ENCODE data around the gene SCYGR3. TPM values are rescaled to one million over a fixed set of nuclear protein-coding genes. Genes with fewer than 3 reads are reported as not detected.

Gene SCYGR3
- total and polyA plus RNA-seq, 2 of the 8 experiments (the other 6 are each of a cell fraction or from before 2014, with no cell fraction given), result not detected

DNA sequence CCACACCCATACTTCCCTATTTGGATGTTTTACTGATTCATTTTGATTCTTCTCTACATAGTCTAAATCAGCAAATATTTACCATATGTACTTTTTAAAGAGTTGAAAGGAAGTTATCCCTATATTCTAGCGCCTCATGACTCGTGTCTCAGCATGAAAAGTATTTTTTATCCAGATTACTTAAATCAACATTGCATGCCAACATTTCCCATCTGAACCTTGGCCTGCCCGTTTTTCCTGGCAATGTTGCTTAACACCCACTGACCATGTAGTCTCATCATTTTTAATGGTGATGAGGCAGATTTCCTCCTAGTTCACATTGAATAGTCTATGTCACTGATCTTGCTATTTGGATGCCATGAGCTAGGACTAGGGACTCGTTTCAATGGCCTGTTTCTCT, 38.8 kb upstream of the SCYGR3 start:
- H3K18ac ChIP-seq (ENCODE audit: extremely low read depth, low read length), result no peak overlapping the region
- TF ChIP-seq SP4 (IDR thresholded peaks at IDR 0.05; ENCODE audit: low read length) (no peak), HDAC2 (IDR thresholded peaks at IDR 0.05; ENCODE audit: borderline replicate concordance in 1 of 2, low read depth in 2 of 2, low read length in 2 of 2) (no peak), POLR2AphosphoS5 (IDR thresholded peaks at IDR 0.05; ENCODE audit: low read depth, low read length) (no peak), EZH2 (IDR thresholded peaks at IDR 0.05; ENCODE audit: low read depth, low read length, severe bottlenecking) (no peak), CEBPB (IDR thresholded peaks at IDR 0.05; ENCODE audit: low read depth, low read length) (no peak), KDM5A (IDR thresholded peaks at IDR 0.05; ENCODE audit: low read length) (no peak), JUND (IDR thresholded peaks at IDR 0.05; ENCODE audit: low read length) (no peak), RAD21 (IDR thresholded peaks at IDR 0.05 in 1 of 2, conservative IDR thresholded peaks at IDR 0.05 in 1 of 2; ENCODE audit: low read depth in 2 of 2, low read length in 2 of 2) (no peak), SIX5 (IDR thresholded peaks at IDR 0.05; ENCODE audit: low read depth, low read length) (no peak), TBP (IDR thresholded peaks at IDR 0.05; ENCODE audit: low read depth, low read length) (no peak), TAF1 (IDR thresholded peaks at IDR 0.05; ENCODE audit: low read depth, low read length) (no peak), USF2 (IDR thresholded peaks at IDR 0.05; ENCODE audit: low read length) (no peak), SP1 (IDR thresholded peaks at IDR 0.05; ENCODE audit: low read depth, low read length) (no peak), POU5F1 (IDR thresholded peaks at IDR 0.05; ENCODE audit: low read depth, low read length) (no peak)
- no peak overlapping the region for H3K56ac ChIP-seq (replicated peaks; ENCODE audit: insufficient read length, low read depth, low read length)
- no peak overlapping the region for H4K8ac ChIP-seq (ENCODE audit: extremely low read depth, insufficient read depth, low read length)
- H2AK5ac ChIP-seq (ENCODE audit: low read depth, low read length), result no peak overlapping the region
- H3K79me2 ChIP-seq (ENCODE audit: control insufficient read depth in 1 of 2, insufficient read depth in 2 of 2, low read length in 2 of 2), result no peaks in the 10 kb centered on the region
- H3K23me2 ChIP-seq (ENCODE audit: low read depth, low read length), result no peaks in the 10 kb centered on the region
- no peak overlapping the region for H2BK120ac ChIP-seq (replicated peaks; ENCODE audit: low read depth, low read length)
- no peak overlapping the region for H2BK5ac ChIP-seq (ENCODE audit: low read depth, low read length)
- no peak overlapping the region for H3K4ac ChIP-seq (replicated peaks; ENCODE audit: insufficient read length, low read depth, low read length)
- no peak overlapping the region for H3K27ac ChIP-seq (ENCODE audit: low read depth, low read length)
- no peak overlapping the region for H3K14ac ChIP-seq (ENCODE audit: insufficient read length)
- no peak overlapping the region for H3K4me2 ChIP-seq (ENCODE audit: insufficient read depth in 1 of 2, low read depth in 2 of 2, low read length in 2 of 2)
- no peaks in the 10 kb centered on the region for H4K20me1 ChIP-seq (replicated peaks in 1 of 2; ENCODE audit: control insufficient read depth in 1 of 2, insufficient read depth in 2 of 2, low read length in 2 of 2)
- H2AFZ ChIP-seq (ENCODE audit: low read length), result no peak overlapping the region
- 94% methylated on average over 4 of the region's 4 CpGs; no CpG with 5 or more reads in 1 of the 2 experiments for WGBS, 2 experiments (ENCODE audit: extremely low coverage in 1 of 2, insufficient coverage in 1 of 2, insufficient read length in 1 of 2, insufficient replicate concordance in 2 of 2, low coverage in 1 of 2, low lambda C conversion rate in 2 of 2, missing lambda C conversion rate in 1 of 2)
- H3K9ac ChIP-seq (replicated peaks in 1 of 4; ENCODE audit: extremely low read depth in 1 of 4, low read depth in 3 of 4, low read length in 3 of 4), result no peak overlapping the region
- H4K91ac ChIP-seq (replicated peaks; ENCODE audit: insufficient read length, low read length), result no peak overlapping the region
- no peak overlapping the region for H2BK15ac ChIP-seq (ENCODE audit: low read length)
- H3K23ac ChIP-seq (ENCODE audit: insufficient read length), result no peak overlapping the region
- H4K5ac ChIP-seq (ENCODE audit: insufficient read length, low read depth, low read length), result no peak overlapping the region
- CTCF ChIA-PET (ENCODE audit: partially characterized antibody), result interaction anchor here (1.8 to 2.0 kb wide), 2 partner anchors 53 to 113 kb away, joined by 5 to 9 read pairs; no protein-coding TSS in a partner anchor
- H3K36me3 ChIP-seq (ENCODE audit: control insufficient read depth in 2 of 4, insufficient read depth in 4 of 4, low read length in 3 of 4), result no peaks in the 10 kb centered on the region
- H2BK12ac ChIP-seq (ENCODE audit: low read depth, low read length), result no peak overlapping the region
- H3K4me3 ChIP-seq (ENCODE audit: extremely low read depth in 1 of 4, insufficient read depth in 2 of 4, low read depth in 3 of 4, low read length in 4 of 4), result no peak overlapping the region
- no peaks in the 10 kb centered on the region for H3K79me1 ChIP-seq (ENCODE audit: low read depth, low read length)
- H3K4me1 ChIP-seq (replicated peaks in 1 of 4; ENCODE audit: control insufficient read depth in 3 of 4, insufficient read depth in 4 of 4, low read length in 3 of 4), result no peaks in the 10 kb centered on the region
- H3K27me3 ChIP-seq (replicated peaks in 1 of 4; ENCODE audit: control insufficient read depth in 3 of 4, extremely low read depth in 1 of 4, insufficient read depth in 3 of 4, low read length in 3 of 4), result no peaks in the 10 kb centered on the region
- POLR2A ChIA-PET (ENCODE audit: partially characterized antibody), result no interaction called here
- H2BK20ac ChIP-seq (ENCODE audit: low read length), result no peak overlapping the region
- FAIRE-seq (no peak), DNase-seq (ENCODE audit: low read depth in 1 of 2, low spot score in 2 of 2) (no peak)
- no peaks in the 10 kb centered on the region for H3K9me3 ChIP-seq (ENCODE audit: insufficient read depth in 2 of 2, low read depth in 1 of 2, low read length in 1 of 2)
